Small intestine (tissue), 7 donors: Measurements from ENCODE around the gene CCL27. TPM values are rescaled to one million over a fixed set of nuclear protein-coding genes. Genes with fewer than 3 reads are reported as not detected.
A peak's percentile ranks its signal among the peaks of the same experiment; 100 is the strongest.

ENCODE experiments used
- DNase-seq, 2 donors: peaks; one replicate each; pipeline versions ENCODE4 v3.0.0 to v3.0.0-alpha.2; 2013
- FAIRE-seq: peaks from 2 replicates; lab custom pipeline; 2012; peaks lifted over from hg19 to GRCh38; lab: Jason Lieb, UNC
- H3K27ac ChIP-seq, 3 donors: one replicate each; pipeline ENCODE4 v1.5.1; 2013; ENCODE audit warnings: low read length in 2 of 3, mild to moderate bottlenecking in 2 of 3, control low read depth in 1 of 3, inconsistent platforms in 1 of 3, low read depth in 1 of 3, moderate library complexity in 1 of 3
- H3K27me3 ChIP-seq, 3 donors: one replicate each; pipeline ENCODE4 v1.6.1; 2013; ENCODE audit warnings: low read length in 3 of 3, inconsistent platforms in 1 of 3; ENCODE audit not compliant: control insufficient read depth in 3 of 3, insufficient read depth in 3 of 3
- H3K36me3 ChIP-seq, 3 donors: one replicate each; pipeline ENCODE4 v1.6.1; 2013; ENCODE audit warnings: low read length in 3 of 3, inconsistent platforms in 1 of 3, low read depth in 1 of 3, mild to moderate bottlenecking in 1 of 3, moderate library complexity in 1 of 3; ENCODE audit not compliant: control insufficient read depth in 3 of 3, insufficient read depth in 2 of 3
- H3K4me1 ChIP-seq, 3 donors: one replicate each; pipeline ENCODE4 v1.6.1; 2013; ENCODE audit warnings: low read length in 2 of 3, inconsistent platforms in 1 of 3, low read depth in 1 of 3, mild to moderate bottlenecking in 1 of 3, moderate library complexity in 1 of 3; ENCODE audit not compliant: control insufficient read depth in 3 of 3, insufficient read depth in 2 of 3
- H3K4me3 ChIP-seq, 3 donors: one replicate each; pipeline ENCODE4 v1.5.1; 2013; ENCODE audit warnings: low read length in 3 of 3, control low read depth in 1 of 3, inconsistent platforms in 1 of 3, low read depth in 1 of 3, mild to moderate bottlenecking in 1 of 3, moderate library complexity in 1 of 3
- H3K9me3 ChIP-seq, 2 donors: one replicate each; pipeline ENCODE4 v1.6.1; 2013; ENCODE audit warnings: low read depth in 1 of 2, low read length in 1 of 2; ENCODE audit not compliant: control insufficient read depth in 2 of 2, insufficient read depth in 1 of 2
- WGBS, 3 donors: extraction: QIAGEN DNeasy Blood & Tissue Kit; methylation state at CpG; one replicate each; pipeline ENCODE4 v1.1.7; 2013; 5-methylcytosine and 5-hydroxymethylcytosine counted together
- polyA plus RNA-seq, 4 donors: library from polyadenylated mRNA; stranded (reverse) in 3 of 4; unstranded in 1 of 4; fragments of 200-250 nt in 3 of 4; fragments of 120-200 nt in 1 of 4; gene quantifications; one replicate each; pipeline versions ENCODE4 v1.2.1 to v1.2.3, GENCODE V29; 2013
- donor health status: healthy with polysubstance abuse.
- donor health status: control.
- donor health status: control.
- donor health status: Bipolar disorder and iron deficiency.
- donor health status: healthy.

Gene CCL27
- polyA plus RNA-seq, 4 donors = 0.09 to 0.89 (median 0.24) TPM; not detected in 1

- no peaks in the 10 kb centered on the region for H3K27me3 ChIP-seq
- H3K36me3 ChIP-seq = peaks cover 0 to 4% (median 2%) of the 10 kb centered on the region in 3 donors
- no peak for DNase-seq
- H3K9me3 ChIP-seq = peaks cover 0 to 13% of the 10 kb centered on the region in 2 donors
- 77 to 95% (median 88%) methylated on average over 1 of the region's 1 CpG for WGBS, 3 donors
- H3K27ac ChIP-seq = no peak overlapping the region
- no peak for FAIRE-seq
- no peak overlapping the region for H3K4me3 ChIP-seq
- no peaks in the 10 kb centered on the region for H3K4me1 ChIP-seq
Observed at GRCh38 chr9:34671307-34671706, 8.8 kb upstream of the CCL27 start.

GRCh38 chr9:34669809-34670562 is 7.5 kb upstream of the CCL27 start:
- WGBS, 3 donors = 82 to 96% (median 91%) methylated on average over 5 of the region's 5 CpGs
- peaks cover 0 to 13% of the 10 kb centered on the region in 2 donors for H3K9me3 ChIP-seq
- no peak overlapping the region for H3K4me3 ChIP-seq
- H3K36me3 ChIP-seq = peaks cover 0 to 4% (median 2%) of the 10 kb centered on the region in 3 donors
- no peaks in the 10 kb centered on the region for H3K4me1 ChIP-seq
- FAIRE-seq (no peak), DNase-seq (no peak)
- no peaks in the 10 kb centered on the region for H3K27me3 ChIP-seq
- H3K27ac ChIP-seq = no peak overlapping the region

- FAIRE-seq = no peak
- peak; percentile 96 to 97 for DNase-seq
- Histone ChIP-seq H3K4me1 (peaks cover 0 to 9% (median 3%) of the 10 kb centered on the region in 3 donors), H3K4me3 (peak overlapping the region; percentile 68 to 87 (median 73)), H3K27ac (peak overlapping the region; percentile 99 to 100 (median 99)), H3K9me3 (peaks cover 0 to 9% of the 10 kb centered on the region in 2 donors), H3K36me3 (peaks cover 0 to 26% (median 2%) of the 10 kb centered on the region in 3 donors), H3K27me3 (no peaks in the 10 kb centered on the region)
- WGBS, 3 donors = 2% methylated on average over 45 to 55 of the region's 55 CpGs
Observed at GRCh38 chr9:34665381-34666250, 3.2 kb upstream of the CCL27 start.

- peaks cover 3 to 32% (median 4%) of the 10 kb centered on the region in 3 donors for H3K36me3 ChIP-seq
- no peaks in the 10 kb centered on the region for H3K27me3 ChIP-seq
- DNase-seq (no peak), FAIRE-seq (no peak)
- H3K9me3 ChIP-seq = peaks cover 0 to 6% of the 10 kb centered on the region in 2 donors
- WGBS, 3 donors = 1 to 2% (median 1%) methylated on average over 22 to 26 of the region's 26 CpGs
- peak overlapping the region; percentile 79 to 99 (median 88) for H3K27ac ChIP-seq
- peak overlapping the region; percentile 29 to 73 (median 71) for H3K4me3 ChIP-seq
- peaks cover 0 to 9% (median 3%) of the 10 kb centered on the region in 3 donors for H3K4me1 ChIP-seq
Observed at GRCh38 chr9:34665067-34665380, 2.6 kb upstream of the CCL27 start.

- peak overlapping the region; percentile 29 to 73 (median 71) for H3K4me3 ChIP-seq
- DNase-seq (peak; percentile 89 to 91), FAIRE-seq (no peak)
- no peaks in the 10 kb centered on the region for H3K27me3 ChIP-seq
- peak overlapping the region; percentile 79 to 99 (median 88) for H3K27ac ChIP-seq
- H3K36me3 ChIP-seq = peaks cover 3 to 37% (median 4%) of the 10 kb centered on the region in 3 donors
- peaks cover 0 to under 1% of the 10 kb centered on the region in 2 donors for H3K9me3 ChIP-seq
- peaks cover 0 to 9% (median 3%) of the 10 kb centered on the region in 3 donors for H3K4me1 ChIP-seq
- WGBS, 3 donors = 4 to 16% (median 15%) methylated on average over 18 of the region's 18 CpGs
Observed at GRCh38 chr9:34664281-34665066, 2.0 kb upstream of the CCL27 start.

GRCh38 chr9:34663303-34663605 is 797 bp upstream of the CCL27 start:
- Histone ChIP-seq H3K27me3 (no peaks in the 10 kb centered on the region), H3K27ac (no peak overlapping the region), H3K36me3 (peaks cover 3 to 38% (median 3%) of the 10 kb centered on the region in 3 donors), H3K4me3 (no peak overlapping the region), H3K4me1 (peaks cover 0 to 9% (median 3%) of the 10 kb centered on the region in 3 donors), H3K9me3 (no peaks in the 10 kb centered on the region)
- DNase-seq (no peak), FAIRE-seq (no peak)

- FAIRE-seq (no peak), DNase-seq (peak in 1 of 2 donors; percentile 57)
- no peaks in the 10 kb centered on the region for H3K27me3 ChIP-seq
- H3K4me1 ChIP-seq = peaks cover 0 to 16% (median 2%) of the 10 kb centered on the region in 3 donors
- no peak overlapping the region for H3K4me3 ChIP-seq
- no peak overlapping the region for H3K27ac ChIP-seq
- peaks cover 2 to 41% (median 3%) of the 10 kb centered on the region in 3 donors for H3K36me3 ChIP-seq
- H3K9me3 ChIP-seq = no peaks in the 10 kb centered on the region
- 29 to 68% (median 53%) methylated on average over 8 of the region's 8 CpGs for WGBS, 3 donors
Observed at GRCh38 chr9:34659592-34660253, 2.7 kb downstream of the CCL27 start.
